Liver (tissue), 9 donors: ENCODE data around the gene SLC6A18. TPM values are rescaled to one million over a fixed set of nuclear protein-coding genes. Genes with fewer than 3 reads are reported as not detected.

Source experiments
- DNase-seq: peaks from one replicate; pipeline ENCODE4 v3.0.0-alpha.2; 2017; ENCODE audit warnings: low spot score
- H3K27ac ChIP-seq, 2 donors: one replicate each; pipeline ENCODE4 v1.7.0; 2013; ENCODE audit warnings: inconsistent platforms in 2 of 2, low read length in 2 of 2, control low read depth in 1 of 2, low read depth in 1 of 2, mild to moderate bottlenecking in 1 of 2
- H3K27me3 ChIP-seq, 4 donors: one replicate each; pipeline versions ENCODE4 v1.6.1 to v1.7.0; 2013; ENCODE audit warnings: low read length in 3 of 4, inconsistent platforms in 1 of 4, mild to moderate bottlenecking in 1 of 4, moderate library complexity in 1 of 4; ENCODE audit not compliant: control insufficient read depth in 4 of 4, insufficient read depth in 4 of 4
- H3K36me3 ChIP-seq, 4 donors: one replicate each; pipeline versions ENCODE4 v1.6.1 to v1.7.0; 2013; ENCODE audit warnings: low read length in 3 of 4, mild to moderate bottlenecking in 3 of 4, low read depth in 1 of 4, moderate library complexity in 1 of 4; ENCODE audit not compliant: control insufficient read depth in 4 of 4, insufficient read depth in 3 of 4
- H3K4me1 ChIP-seq, 4 donors: one replicate each; pipeline versions ENCODE4 v1.6.1 to v1.7.0; 2013; ENCODE audit warnings: low read length in 3 of 4, mild to moderate bottlenecking in 3 of 4, moderate library complexity in 1 of 4; ENCODE audit not compliant: control insufficient read depth in 4 of 4, insufficient read depth in 4 of 4
- H3K4me3 ChIP-seq, 3 donors: one replicate each; pipeline versions ENCODE4 v1.6.1 to v1.7.0; 2013; ENCODE audit warnings: low read length in 3 of 3, control low read depth in 1 of 3, low read depth in 1 of 3, mild to moderate bottlenecking in 1 of 3
- H3K9ac ChIP-seq, 2 donors: one replicate each; pipeline ENCODE4 v1.7.0; 2013; ENCODE audit warnings: low read length in 2 of 2, mild to moderate bottlenecking in 2 of 2, moderate library complexity in 2 of 2, control low read depth in 1 of 2, low read depth in 1 of 2
- H3K9me3 ChIP-seq, 4 donors: one replicate each; pipeline versions ENCODE4 v1.6.1 to v1.7.0; 2013; ENCODE audit warnings: low read length in 3 of 4; ENCODE audit not compliant: control insufficient read depth in 4 of 4
- ATF3 ChIP-seq: IDR thresholded peaks from 2 replicates; pipeline ENCODE4 v1.6.1; 2016; ENCODE audit warnings: antibody characterized with exemption
- EGR1 ChIP-seq, 2 donors: IDR thresholded peaks; 2 replicates each; pipeline ENCODE4 v1.6.1; 2016 to 2018; ENCODE audit warnings: antibody characterized with exemption in 2 of 2, low read depth in 2 of 2
- FOXA1 ChIP-seq: IDR thresholded peaks from 2 replicates; pipeline ENCODE4 v1.6.1; 2016; ENCODE audit warnings: antibody characterized with exemption
- FOXA2 ChIP-seq: IDR thresholded peaks from 2 replicates; pipeline ENCODE4 v1.6.1; 2016; ENCODE audit warnings: antibody characterized with exemption
- GABPA ChIP-seq, 2 donors: IDR thresholded peaks in 1 of 2; conservative IDR thresholded peaks in 1 of 2; 2 replicates each; pipeline ENCODE4 v1.6.1; 2016; ENCODE audit warnings: antibody characterized with exemption in 2 of 2, mild to moderate bottlenecking in 1 of 2, moderate library complexity in 1 of 2
- HNF4A ChIP-seq, 2 donors: conservative IDR thresholded peaks; 2 replicates each; pipeline ENCODE4 v1.6.1; 2016; ENCODE audit warnings: antibody characterized with exemption in 2 of 2, mild to moderate bottlenecking in 2 of 2
- JUND ChIP-seq, 2 donors: IDR thresholded peaks; 2 replicates each; pipeline ENCODE4 v1.6.1; 2016; ENCODE audit warnings: antibody characterized with exemption in 2 of 2
- MAX ChIP-seq: IDR thresholded peaks from 2 replicates; pipeline ENCODE4 v1.6.1; 2016; ENCODE audit warnings: antibody characterized with exemption
- NR2F2 ChIP-seq: IDR thresholded peaks from 2 replicates; pipeline ENCODE4 v1.6.1; 2016; ENCODE audit warnings: antibody characterized with exemption
- RXRA ChIP-seq, 2 donors: IDR thresholded peaks; 2 replicates each; pipeline ENCODE4 v1.6.1; 2017 to 2018; ENCODE audit warnings: antibody characterized with exemption in 2 of 2, mild to moderate bottlenecking in 1 of 2
- SP1 ChIP-seq: IDR thresholded peaks from 2 replicates; pipeline ENCODE4 v1.6.1; 2018; ENCODE audit warnings: antibody characterized with exemption, mild to moderate bottlenecking
- TAF1 ChIP-seq: conservative IDR thresholded peaks from 2 replicates; pipeline ENCODE4 v1.6.1; 2016; ENCODE audit warnings: antibody characterized with exemption, mild to moderate bottlenecking
- ZBTB33 ChIP-seq: IDR thresholded peaks from 2 replicates; pipeline ENCODE4 v1.6.1; 2016; ENCODE audit warnings: antibody characterized with exemption
- WGBS: extraction: QIAGEN DNeasy Blood & Tissue Kit; methylation state at CpG from one replicate; pipeline ENCODE4 v1.1.7; 2013; 5-methylcytosine and 5-hydroxymethylcytosine counted together
- polyA plus RNA-seq, 2 donors: library from polyadenylated mRNA; stranded (reverse) in 1 of 2; unstranded in 1 of 2; fragments of 200-250 nt in 1 of 2; fragments of >200 nt in 1 of 2; fragmentation: Nextera tagmentation in 1 of 2; extraction: Ambion mirVana in 1 of 2; gene quantifications; one replicate each; pipeline versions ENCODE4 v1.2.1 to v1.2.3, GENCODE V29; 2013 to 2015
- total RNA-seq, 2 donors: library from RNA; depleted of rRNA; stranded (reverse); fragments of >200 nt; gene quantifications; one replicate each; pipeline ENCODE4 v1.2.3, GENCODE V29; 2014
- donor health status: healthy.
- donor health status: healthy.
- donor health status: healthy.
- donor health status: healthy.
- donor health status: healthy.

The SLC6A18 gene
- total and polyA plus RNA-seq, 4 donors = not detected

- no peaks in the 10 kb centered on the region for H3K36me3 ChIP-seq
- WGBS = 94% methylated on average over 26 of the region's 26 CpGs
- no peaks in the 10 kb centered on the region for H3K27me3 ChIP-seq
- no peak for DNase-seq
- H3K9me3 ChIP-seq = no peaks in the 10 kb centered on the region
- H3K4me3 ChIP-seq = no peak overlapping the region
- TF ChIP-seq FOXA1 = no peak
- TF ChIP-seq FOXA2 = no peak
- no peak for TF ChIP-seq MAX
- no peak for TF ChIP-seq ATF3
- TF ChIP-seq SP1 = no peak
- TF ChIP-seq HNF4A (conservative IDR thresholded peaks at IDR 0.05) = no peak
- no peak for TF ChIP-seq NR2F2
- TF ChIP-seq EGR1 (IDR thresholded peaks at IDR 0.05; ENCODE audit: low read depth in 2 of 2) = no peak
- no peak for TF ChIP-seq RXRA (IDR thresholded peaks at IDR 0.05)
- no peak for TF ChIP-seq GABPA (IDR thresholded peaks at IDR 0.05 in 1 of 2, conservative IDR thresholded peaks at IDR 0.05 in 1 of 2)
- TF ChIP-seq ZBTB33 = no peak
- no peak for TF ChIP-seq TAF1
- no peak for TF ChIP-seq JUND (IDR thresholded peaks at IDR 0.05)
- no peak overlapping the region for H3K9ac ChIP-seq
- peaks cover 0 to 3% (median under 1%) of the 10 kb centered on the region in 4 donors for H3K4me1 ChIP-seq
- no peak overlapping the region for H3K27ac ChIP-seq
Measured at GRCh38 chr5:1175801-1176472, 49.2 kb upstream of the SLC6A18 start.

GRCh38 chr5:1176473-1177391 lies 48.4 kb upstream of the SLC6A18 start:
- no peak overlapping the region for H3K4me3 ChIP-seq
- no peaks in the 10 kb centered on the region for H3K9me3 ChIP-seq
- H3K27me3 ChIP-seq = no peaks in the 10 kb centered on the region
- no peaks in the 10 kb centered on the region for H3K36me3 ChIP-seq
- DNase-seq = no peak
- TF ChIP-seq SP1 (peak; percentile 36), ATF3 (no peak)
- H3K9ac ChIP-seq = no peak overlapping the region
- peaks cover 4 to 11% (median 7%) of the 10 kb centered on the region in 4 donors for H3K4me1 ChIP-seq
- 93% methylated on average over 42 of the region's 42 CpGs for WGBS
- H3K27ac ChIP-seq = no peak overlapping the region
